22Rv1 (cell line): ENCODE data around the gene EFCC1.

Experiments used
- H3K27ac ChIP-seq: fragments of 450-650 bp; 2 replicates; pipeline ENCODE4 v1.5.1; 2017
- ZFX ChIP-seq: fragments of 450-650 bp; IDR thresholded peaks from 2 replicates; pipeline ENCODE4 v1.6.1; 2017; ENCODE audit warnings: antibody characterized with exemption, borderline replicate concordance
- TF ChIP-seq, protein P1 (sequence below): fragments of 450-650 bp; IDR thresholded peaks from 2 replicates; pipeline ENCODE4 v1.5.1; 2017; ENCODE audit warnings: mild to moderate bottlenecking

EFCC1 gene

DNA sequence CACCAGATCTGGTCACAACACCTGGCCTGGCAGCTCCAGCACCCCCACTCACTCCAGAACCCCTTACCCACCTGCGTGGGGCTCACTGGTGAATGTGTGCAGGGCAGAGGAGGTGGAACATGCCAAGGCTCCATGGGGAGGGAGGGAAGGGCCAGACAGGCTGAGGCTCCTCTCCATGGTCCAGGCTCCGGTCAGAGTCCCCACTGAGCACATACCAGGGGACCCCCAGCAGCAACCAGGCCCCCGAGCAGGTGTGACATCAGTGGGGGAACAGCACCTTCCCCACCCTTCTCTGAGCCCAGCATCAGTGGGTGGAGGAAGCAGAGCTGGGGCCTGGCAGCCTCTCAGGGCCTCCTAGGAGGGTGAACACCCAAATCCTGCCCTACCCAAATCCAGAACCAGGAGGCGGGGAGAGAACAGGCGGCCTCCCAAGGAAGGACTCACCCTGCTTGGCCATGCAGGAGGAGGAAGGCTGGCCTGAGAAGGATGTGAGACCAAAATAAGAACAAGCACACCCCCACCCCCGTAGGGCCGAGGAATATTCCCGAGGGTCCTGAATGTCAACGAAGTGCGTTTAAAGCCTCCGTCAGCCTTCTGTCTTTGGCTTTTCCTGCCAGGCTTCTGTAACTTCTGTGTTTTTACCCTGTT is 58.3 kb downstream of the EFCC1 start:
- no peak for TF ChIP-seq ZFX
- TF ChIP-seq, protein P1, sequence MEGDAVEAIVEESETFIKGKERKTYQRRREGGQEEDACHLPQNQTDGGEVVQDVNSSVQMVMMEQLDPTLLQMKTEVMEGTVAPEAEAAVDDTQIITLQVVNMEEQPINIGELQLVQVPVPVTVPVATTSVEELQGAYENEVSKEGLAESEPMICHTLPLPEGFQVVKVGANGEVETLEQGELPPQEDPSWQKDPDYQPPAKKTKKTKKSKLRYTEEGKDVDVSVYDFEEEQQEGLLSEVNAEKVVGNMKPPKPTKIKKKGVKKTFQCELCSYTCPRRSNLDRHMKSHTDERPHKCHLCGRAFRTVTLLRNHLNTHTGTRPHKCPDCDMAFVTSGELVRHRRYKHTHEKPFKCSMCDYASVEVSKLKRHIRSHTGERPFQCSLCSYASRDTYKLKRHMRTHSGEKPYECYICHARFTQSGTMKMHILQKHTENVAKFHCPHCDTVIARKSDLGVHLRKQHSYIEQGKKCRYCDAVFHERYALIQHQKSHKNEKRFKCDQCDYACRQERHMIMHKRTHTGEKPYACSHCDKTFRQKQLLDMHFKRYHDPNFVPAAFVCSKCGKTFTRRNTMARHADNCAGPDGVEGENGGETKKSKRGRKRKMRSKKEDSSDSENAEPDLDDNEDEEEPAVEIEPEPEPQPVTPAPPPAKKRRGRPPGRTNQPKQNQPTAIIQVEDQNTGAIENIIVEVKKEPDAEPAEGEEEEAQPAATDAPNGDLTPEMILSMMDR = no peak
- H3K27ac ChIP-seq = no peak overlapping the region

DNA sequence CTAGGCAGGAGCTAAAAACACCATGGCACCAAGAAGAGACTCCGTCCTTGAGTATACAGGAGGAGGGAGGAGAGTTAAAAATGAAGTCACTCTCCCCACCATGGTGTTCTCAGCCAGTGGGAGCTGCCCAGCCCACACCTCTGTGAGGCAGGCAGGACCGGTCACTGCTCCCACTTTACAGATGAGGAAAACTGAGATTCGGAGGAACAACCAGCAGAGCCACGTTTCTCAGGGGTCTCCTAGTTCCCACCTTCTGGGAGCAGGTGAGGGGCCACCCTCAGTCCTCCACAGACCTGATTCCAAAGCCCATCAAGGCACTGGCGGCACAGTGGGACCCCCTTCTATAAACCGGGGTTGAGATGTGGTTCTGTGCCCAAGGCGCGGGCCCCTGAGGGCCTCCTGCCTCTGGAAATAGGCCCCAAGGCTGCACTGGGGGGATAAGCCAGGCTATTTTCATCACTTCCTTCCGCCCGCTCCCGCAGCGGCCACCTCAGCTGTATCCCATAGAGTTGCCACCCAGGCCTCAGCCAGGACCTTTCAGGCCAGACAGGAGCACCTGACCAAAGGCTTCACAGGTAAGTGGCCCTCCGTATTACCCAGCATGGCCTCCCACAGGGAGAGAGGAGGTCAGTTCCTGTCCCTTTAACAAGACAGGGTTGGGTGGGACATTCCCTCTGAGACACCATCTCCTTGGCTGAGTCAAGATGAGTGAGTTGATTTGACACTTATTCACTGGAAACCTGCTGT is 59.3 kb downstream of the EFCC1 start, which contains the start of gene GP9:
Gene GP9 (plus strand): TSS at position 504 of the 747 bp plus-strand sequence. CDS start 961 bp downstream, outside the sequence.
- TF ChIP-seq, protein P1 = no peak
- no peak for TF ChIP-seq ZFX
- no peak within 1 kb of the TSS for H3K27ac ChIP-seq

DNA sequence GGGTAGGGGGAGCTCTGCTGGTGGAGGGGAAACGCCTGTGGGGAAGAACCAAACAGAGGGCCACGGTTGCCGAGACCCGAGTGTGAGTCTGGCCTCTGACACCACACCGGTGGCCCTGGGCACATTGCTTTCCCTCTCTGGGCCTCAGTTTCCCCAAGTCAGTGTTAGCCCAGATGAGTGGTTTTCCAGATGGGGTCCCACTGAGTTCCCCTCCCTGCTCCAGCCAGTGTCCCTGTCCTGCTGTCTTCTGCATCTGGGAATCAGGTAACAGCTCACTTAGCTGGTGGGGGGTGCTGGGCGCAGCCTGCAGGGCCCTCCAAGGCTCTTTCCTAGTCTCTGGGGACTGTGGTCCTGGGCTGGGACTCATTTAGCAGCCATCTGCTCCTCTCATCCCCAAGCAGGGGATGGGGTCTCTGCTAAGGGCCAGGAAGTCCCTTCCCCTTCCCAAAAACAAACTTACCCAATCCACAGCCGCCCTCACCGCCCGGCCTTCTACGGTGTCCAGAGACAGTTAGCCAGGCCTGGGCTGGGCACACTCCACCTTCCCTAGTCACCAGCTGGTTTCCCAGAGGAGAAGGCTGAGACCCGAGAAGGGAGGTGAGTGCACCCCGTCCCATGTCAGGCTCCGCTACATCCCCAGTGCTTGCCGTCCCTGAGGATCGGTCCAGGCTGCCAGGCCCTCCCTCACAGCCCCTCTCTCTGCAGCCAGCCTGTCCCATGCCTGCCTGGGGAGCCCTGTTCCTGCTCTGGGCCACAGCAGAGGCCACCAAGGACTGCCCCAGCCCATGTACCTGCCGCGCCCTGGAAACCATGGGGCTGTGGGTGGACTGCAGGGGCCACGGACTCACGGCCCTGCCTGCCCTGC is 60.2 kb downstream of the EFCC1 start:
- TF ChIP-seq, protein P1 = no peak
- TF ChIP-seq ZFX = no peak
- no peak overlapping the region for H3K27ac ChIP-seq

DNA sequence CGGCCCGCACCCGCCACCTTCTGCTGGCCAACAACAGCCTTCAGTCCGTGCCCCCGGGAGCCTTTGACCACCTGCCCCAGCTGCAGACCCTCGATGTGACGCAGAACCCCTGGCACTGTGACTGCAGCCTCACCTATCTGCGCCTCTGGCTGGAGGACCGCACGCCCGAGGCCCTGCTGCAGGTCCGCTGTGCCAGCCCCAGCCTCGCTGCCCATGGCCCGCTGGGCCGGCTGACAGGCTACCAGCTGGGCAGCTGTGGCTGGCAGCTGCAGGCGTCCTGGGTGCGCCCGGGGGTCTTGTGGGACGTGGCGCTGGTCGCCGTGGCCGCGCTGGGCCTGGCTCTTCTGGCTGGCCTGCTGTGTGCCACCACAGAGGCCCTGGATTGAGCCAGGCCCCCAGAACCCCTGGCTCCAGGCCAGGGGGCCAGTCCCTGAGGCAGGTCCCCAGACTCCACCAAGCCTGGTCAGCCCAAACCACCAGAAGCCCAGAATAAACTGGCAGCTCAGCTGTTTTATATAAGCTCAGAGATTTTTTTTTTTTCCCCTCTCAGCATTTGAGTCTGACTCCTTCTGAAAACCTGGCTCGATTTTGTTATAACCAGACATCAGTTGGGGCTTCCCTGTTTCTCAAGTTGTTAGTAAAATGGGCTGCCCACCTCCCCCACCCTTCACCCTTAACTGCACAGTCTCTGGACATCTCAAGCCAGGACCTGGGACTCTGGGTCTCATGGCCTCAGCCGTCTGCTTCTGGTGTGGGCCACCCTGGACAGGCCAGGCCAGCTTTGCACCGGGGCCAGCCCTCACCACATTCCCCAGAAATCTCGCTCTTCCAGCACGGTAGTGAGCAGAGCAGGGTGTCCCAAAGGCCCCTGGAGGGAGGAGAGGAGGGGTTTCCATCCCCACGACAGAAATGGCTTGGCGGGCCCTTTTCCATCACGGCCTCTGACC is 61.1 kb downstream of the EFCC1 start:
- H3K27ac ChIP-seq = no peak overlapping the region
- no peak for TF ChIP-seq ZFX
- TF ChIP-seq, protein P1 = no peak

- H3K27ac ChIP-seq = no peak overlapping the region
- TF ChIP-seq, protein P1 = no peak
- TF ChIP-seq ZFX = no peak
Observed at GRCh38 chr3:129063091-129063640, 62.1 kb downstream of the EFCC1 start.

DNA sequence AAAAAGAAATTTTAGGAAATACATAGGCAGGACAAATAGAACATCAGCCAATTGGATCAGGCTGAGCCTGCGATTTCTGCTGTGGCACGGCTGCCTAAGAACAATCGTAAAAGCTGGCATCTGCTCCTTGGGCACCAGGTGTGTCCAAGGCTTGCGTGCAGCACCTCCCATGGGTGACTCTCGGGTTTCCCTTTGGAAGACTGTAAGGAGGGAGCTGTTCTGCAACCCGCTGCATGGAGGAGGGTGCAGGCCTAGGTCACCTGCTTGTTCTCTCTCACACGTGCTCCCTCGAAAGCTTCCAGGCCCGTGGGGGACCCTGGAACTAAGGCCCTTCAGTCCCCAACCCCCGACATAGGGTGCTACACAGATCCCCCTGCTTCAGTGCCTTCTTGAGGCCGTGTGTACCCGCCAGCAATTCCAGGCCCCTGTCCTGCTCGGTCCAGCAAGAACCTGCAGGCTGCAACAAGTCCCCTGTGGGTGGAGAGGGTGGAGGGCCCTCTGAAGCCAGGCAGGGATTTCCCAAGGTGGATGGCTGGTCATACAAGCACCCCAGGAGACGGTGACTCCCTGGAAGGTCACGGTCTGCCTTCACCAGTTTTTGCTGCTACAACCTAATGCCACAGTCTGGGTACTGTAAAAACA is 62.9 kb downstream of the EFCC1 start:
- H3K27ac ChIP-seq = no peak overlapping the region
- TF ChIP-seq, protein P1 = no peak
- no peak for TF ChIP-seq ZFX
